ENCODE data around the gene TUBGCP5.

TUBGCP5 gene

DNA sequence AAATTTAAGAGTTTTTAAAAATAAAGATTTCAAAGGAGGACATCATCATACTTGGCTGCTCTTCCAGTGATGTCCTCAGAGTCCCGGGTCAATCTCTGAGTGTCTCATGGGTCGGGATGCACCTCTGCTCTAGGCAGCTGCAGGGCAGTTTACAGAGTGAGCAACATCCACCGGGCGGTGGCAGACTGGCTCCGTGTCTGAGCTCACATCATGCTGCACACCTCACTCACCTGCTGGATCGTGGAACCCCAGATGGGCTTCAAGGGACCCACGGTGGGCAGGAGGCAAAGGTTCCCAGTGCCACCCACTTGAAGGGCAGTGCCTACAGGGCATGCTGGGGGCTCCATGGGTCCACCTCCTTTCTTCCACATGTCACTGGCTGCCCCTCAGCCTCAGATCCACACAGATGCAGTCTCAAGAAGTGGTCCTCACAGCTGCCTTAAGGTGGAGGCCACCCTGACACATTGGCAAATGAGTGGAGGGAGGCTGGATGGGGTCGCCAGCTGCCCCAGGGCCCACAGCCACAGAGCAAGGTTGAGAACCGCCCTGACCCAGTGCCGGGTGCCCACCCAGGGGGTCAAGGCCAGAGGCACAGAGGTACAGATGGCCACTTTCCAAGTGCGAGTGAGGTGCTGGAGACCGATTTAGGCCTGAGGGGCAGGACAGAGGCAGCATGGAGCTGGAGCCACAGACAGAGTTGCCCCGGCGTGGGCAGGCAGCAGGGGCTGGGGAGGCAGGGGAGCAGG is 84.4 kb downstream of the TUBGCP5 start:
- DNase-seq (ENCODE audit: low read depth in 1 of 2, low spot score in 1 of 2), result no peak

DNA sequence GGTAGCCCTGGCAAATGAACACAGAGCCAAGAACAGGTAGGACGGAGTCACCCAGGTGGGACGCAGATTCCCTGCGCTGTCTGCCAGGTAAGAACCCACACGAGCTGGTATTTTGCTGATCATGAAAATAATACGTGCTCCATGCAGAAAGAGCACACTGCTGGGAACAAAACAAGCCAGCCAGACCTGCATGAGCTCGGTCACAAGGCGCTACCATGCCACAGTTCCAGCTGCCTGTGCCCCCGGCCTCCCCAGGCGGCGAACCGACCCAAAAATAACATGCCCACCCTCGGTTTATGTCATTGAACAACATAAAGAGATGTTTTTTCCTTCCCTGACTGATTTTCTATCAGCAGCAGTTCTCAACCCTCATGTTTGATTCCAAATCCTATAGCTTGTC is 85.0 kb downstream of the TUBGCP5 start:
- no peak for DNase-seq (ENCODE audit: low read depth in 1 of 2, low spot score in 1 of 2)

GRCh38 chr15:22952796-22953579 is 86.4 kb downstream of the TUBGCP5 start:
- DNase-seq (ENCODE audit: low read depth in 1 of 2, low spot score in 1 of 2), result no peak

DNA sequence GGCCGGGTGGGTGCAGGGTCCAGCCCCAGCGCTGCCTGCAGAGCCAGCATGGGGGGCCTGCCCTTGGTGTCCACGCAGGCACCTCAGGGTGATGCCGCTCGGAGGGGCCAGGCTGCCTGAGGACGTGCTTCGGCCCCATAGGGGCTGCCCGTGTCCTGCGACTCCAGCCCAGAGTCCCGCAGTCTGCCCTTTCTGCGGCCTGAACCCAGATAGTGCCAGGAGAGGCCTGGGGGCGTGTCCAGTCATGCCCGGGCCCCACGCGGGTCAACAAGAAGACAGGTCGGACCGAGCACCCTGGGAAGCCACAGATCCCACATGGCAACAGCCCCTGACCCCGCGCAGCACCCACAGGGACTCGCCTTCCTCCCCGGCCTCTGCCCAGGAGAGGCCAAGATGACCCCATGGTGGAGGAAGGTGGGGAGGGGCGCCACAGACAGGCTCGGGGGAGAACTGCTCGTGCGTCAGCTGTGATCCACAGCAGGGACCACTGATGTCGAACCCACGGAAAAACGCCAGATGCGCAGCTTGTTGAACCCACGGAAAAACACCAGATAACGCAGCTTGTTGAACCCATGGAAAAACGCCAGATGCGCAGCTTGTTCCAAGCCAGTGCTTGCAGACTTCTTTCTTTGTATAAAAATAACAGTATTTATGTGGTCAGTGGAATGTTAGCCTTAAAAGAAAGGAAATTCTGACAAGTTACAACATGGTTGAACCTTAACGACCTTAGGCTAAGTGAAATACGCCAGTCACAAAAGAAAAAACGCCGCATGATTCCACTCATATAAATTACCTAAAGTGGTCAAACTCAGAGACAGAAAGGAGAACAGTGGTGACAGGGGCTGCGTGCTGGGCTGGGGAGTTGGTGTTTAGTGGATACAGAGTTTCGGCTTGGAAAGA is 87.7 kb downstream of the TUBGCP5 start:
- no peak for DNase-seq (ENCODE audit: low read depth in 1 of 2, low spot score in 1 of 2)

- no peak for DNase-seq (ENCODE audit: low read depth in 1 of 2, low spot score in 1 of 2)
Observed at GRCh38 chr15:22951031-22951380, 88.4 kb downstream of the TUBGCP5 start.

GRCh38 chr15:22950256-22950990 is 88.9 kb downstream of the TUBGCP5 start:
- DNase-seq (ENCODE audit: low read depth in 1 of 2, low spot score in 1 of 2), result no peak
